Transverse colon (tissue), 4 donors: ENCODE data around the gene CHST11.

Experiments
- CTCF ChIP-seq, 5 experiments: fragments of 200-600 bp in 3 of 5; fragments of 450-650 bp in 2 of 5; sonication (generic) in 3 of 5; IDR thresholded peaks; 1 replicate in 2 of 5; 2 replicates in 3 of 5; pipeline ENCODE4 v1.5.1; 2016 to 2017; ENCODE audit warnings: antibody characterized with exemption in 5 of 5, inconsistent platforms in 3 of 5, mild to moderate bottlenecking in 2 of 5, moderate library complexity in 1 of 5
- POLR2A ChIP-seq: fragments of 450-650 bp; IDR thresholded peaks from one replicate; pipeline ENCODE4 v1.6.1; 2016; ENCODE audit warnings: antibody characterized with exemption, mild to moderate bottlenecking, moderate library complexity
- POLR2AphosphoS5 ChIP-seq, 3 donors: sonication (generic); formaldehyde crosslinking; IDR thresholded peaks; one replicate each; pipeline ENCODE4 v1.6.1; 2016; ENCODE audit warnings: antibody characterized with exemption in 3 of 3

GRCh38 chr12:104665296-104665695, 208.5 kb downstream of the CHST11 start:
- TF ChIP-seq CTCF (IDR thresholded peaks at IDR 0.05) (no peak), POLR2AphosphoS5 (IDR thresholded peaks at IDR 0.05) (no peak), POLR2A (no peak)
